ENCODE data around the gene RAPGEF1.
"Not testable (repeated sequence)": the region's sequence is repeated elsewhere in the genome, so short reads cannot be mapped to it uniquely, and the experiment has no call there.

Gene RAPGEF1

GRCh38 chr9:131554087-131554842 lies 185.6 kb downstream of the RAPGEF1 start:
- no peak for DNase-seq

GRCh38 chr9:131552030-131552429 lies 187.8 kb downstream of the RAPGEF1 start:
- DNase-seq = no peak

GRCh38 chr9:131550465-131550864 lies 189.4 kb downstream of the RAPGEF1 start:
- DNase-seq = not testable (repeated sequence)

GRCh38 chr9:131549186-131549585 lies 190.7 kb downstream of the RAPGEF1 start:
- DNase-seq = not testable (repeated sequence)

- no peak for DNase-seq
Measured at GRCh38 chr9:131546336-131547084, 193.4 kb downstream of the RAPGEF1 start.

- no peak for DNase-seq
Measured at GRCh38 chr9:131545786-131546335, 194.0 kb downstream of the RAPGEF1 start.

GRCh38 chr9:131545003-131545785 lies 194.7 kb downstream of the RAPGEF1 start, which contains the start of gene PRRT1B:
TSS of gene PRRT1B (plus strand) at chr9:131545523. CDS start at chr9:131545616, 93 bp downstream.
- no peak for DNase-seq

GRCh38 chr9:131543141-131543540 lies 196.7 kb downstream of the RAPGEF1 start:
- DNase-seq = no peak

- no peak for DNase-seq
Measured at GRCh38 chr9:131539223-131539923, 200.5 kb downstream of the RAPGEF1 start.

- DNase-seq = no peak
Measured at GRCh38 chr9:131537946-131538345, 201.9 kb downstream of the RAPGEF1 start.

GRCh38 chr9:131534721-131535237 lies 205.1 kb downstream of the RAPGEF1 start:
- no peak for DNase-seq

- peak; percentile 80 for DNase-seq
Measured at GRCh38 chr9:131530920-131531832, 208.7 kb downstream of the RAPGEF1 start, which contains the start of gene UCK1. TSS of gene UCK1 (minus strand) at chr9:131531263. CDS start at chr9:131531174, 89 bp downstream.

- peak; percentile 48 for DNase-seq
Measured at GRCh38 chr9:131530546-131530919, 209.3 kb downstream of the RAPGEF1 start.

- DNase-seq = no peak
Measured at GRCh38 chr9:131529597-131530545, 210.0 kb downstream of the RAPGEF1 start.

GRCh38 chr9:131528886-131529505 lies 210.9 kb downstream of the RAPGEF1 start:
- no peak for DNase-seq

GRCh38 chr9:131528186-131528585 lies 211.7 kb downstream of the RAPGEF1 start:
- no peak for DNase-seq
